ENCODE results near the gene ADAMTS2.

DNA sequence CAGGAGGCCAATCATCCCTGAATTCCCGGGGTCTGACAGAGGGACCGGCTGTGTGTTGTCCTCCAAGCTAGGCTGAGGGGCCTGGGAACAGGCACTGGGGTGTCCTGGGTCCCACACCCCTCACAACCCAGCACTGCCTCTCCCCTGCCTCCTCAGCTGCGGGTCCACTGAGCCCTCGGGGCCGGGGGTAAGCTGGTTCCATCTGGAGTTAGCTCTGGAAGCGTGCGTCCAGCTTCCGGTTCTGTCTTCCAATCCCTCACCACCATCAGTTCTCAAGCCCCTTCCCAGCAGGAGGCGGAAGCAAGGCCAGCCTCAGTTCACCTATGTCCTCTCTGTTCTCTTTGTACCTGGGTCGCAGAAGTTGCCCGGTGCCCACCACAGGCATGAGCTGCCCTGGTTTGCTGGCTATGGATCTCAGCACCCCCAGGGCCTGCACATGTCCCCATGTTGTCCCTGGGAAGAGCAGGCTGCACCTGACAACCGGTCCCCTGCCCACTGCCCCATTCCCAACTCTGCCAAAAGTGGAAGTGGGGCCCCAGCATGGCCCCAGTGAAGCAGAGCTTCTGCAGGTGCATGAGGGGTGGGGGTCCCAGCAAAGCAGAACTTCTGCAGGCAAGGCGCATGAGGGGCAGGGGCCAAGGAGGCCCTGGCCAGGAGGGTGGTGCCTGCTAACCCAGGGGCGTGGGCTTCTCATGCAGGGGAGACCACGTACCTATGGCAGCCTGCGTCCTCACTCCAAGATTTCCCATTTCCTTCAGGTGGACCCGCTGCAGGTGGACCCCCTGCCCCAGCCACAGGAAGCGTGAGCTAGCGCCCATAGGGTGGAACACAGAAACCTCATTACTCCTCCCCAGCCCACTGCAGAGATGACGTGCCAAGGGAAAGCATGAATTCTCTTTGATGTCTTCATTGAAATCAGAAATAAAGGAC is 173.2 kb downstream of the ADAMTS2 start:
- TF ChIP-seq, protein P1, sequence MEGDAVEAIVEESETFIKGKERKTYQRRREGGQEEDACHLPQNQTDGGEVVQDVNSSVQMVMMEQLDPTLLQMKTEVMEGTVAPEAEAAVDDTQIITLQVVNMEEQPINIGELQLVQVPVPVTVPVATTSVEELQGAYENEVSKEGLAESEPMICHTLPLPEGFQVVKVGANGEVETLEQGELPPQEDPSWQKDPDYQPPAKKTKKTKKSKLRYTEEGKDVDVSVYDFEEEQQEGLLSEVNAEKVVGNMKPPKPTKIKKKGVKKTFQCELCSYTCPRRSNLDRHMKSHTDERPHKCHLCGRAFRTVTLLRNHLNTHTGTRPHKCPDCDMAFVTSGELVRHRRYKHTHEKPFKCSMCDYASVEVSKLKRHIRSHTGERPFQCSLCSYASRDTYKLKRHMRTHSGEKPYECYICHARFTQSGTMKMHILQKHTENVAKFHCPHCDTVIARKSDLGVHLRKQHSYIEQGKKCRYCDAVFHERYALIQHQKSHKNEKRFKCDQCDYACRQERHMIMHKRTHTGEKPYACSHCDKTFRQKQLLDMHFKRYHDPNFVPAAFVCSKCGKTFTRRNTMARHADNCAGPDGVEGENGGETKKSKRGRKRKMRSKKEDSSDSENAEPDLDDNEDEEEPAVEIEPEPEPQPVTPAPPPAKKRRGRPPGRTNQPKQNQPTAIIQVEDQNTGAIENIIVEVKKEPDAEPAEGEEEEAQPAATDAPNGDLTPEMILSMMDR (IDR thresholded peaks at IDR 0.05; ENCODE audit: insufficient read depth, low read length, poor library complexity, severe bottlenecking), result no peak
- TF ChIP-seq EZH2phosphoT487 (conservative IDR thresholded peaks at IDR 0.05; ENCODE audit: low read length), result no peak
